ENCODE data around the gene CABYR. TPM values are rescaled to one million over a fixed set of nuclear protein-coding genes. Genes with fewer than 3 reads are reported as not detected.

The CABYR gene
- total RNA-seq, 4 donors from 2014 or later, result 1.7 to 6.7 (median 3.3) TPM

DNA sequence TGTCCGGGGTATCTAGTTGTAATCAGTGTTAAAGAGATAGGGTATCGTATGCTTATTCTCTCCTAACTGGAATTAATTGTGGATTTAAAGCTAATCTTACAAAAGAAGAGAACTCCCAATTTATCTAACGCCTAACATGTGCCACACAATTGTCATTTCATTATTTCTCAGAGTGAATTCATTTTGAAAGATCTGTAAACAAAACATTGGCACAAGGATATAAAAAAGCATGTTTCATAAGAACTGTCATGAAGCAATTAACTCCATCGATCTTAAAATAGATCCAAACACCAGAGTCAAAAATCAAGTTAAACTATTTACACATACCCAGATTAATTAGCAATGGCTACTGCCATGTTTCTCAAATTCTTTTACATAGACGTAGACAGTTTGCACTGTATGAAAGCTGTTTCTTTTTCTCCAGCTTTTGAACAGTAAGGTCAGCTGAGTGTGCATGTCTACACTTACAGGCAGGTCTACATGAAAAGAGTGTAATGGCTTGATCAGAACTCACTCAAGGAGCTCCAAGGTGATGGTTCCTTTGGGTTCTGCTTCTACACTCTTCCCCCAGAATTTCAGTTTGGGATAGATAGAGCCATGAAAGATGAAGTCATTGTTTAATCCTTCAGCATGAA, 38.8 kb downstream of the CABYR start:
- no peak overlapping the region for H3K4me3 ChIP-seq
- ATAC-seq, result no peak

GRCh38 chr18:24180048-24180447, 41.2 kb downstream of the CABYR start:
- Histone ChIP-seq H3K9me3 (no peaks in the 10 kb centered on the region), H3K27ac (no peak overlapping the region), H3K36me3 (peaks cover 0 to 39% of the 10 kb centered on the region in 2 donors), H3K4me1 (peaks cover 0 to 15% (median 0%) of the 10 kb centered on the region in 3 donors), H3K4me3 (no peak overlapping the region), H3K27me3 (no peaks in the 10 kb centered on the region)
- no peak for TF ChIP-seq POLR2A (IDR thresholded peaks at IDR 0.05)
- TF ChIP-seq, protein P1, sequence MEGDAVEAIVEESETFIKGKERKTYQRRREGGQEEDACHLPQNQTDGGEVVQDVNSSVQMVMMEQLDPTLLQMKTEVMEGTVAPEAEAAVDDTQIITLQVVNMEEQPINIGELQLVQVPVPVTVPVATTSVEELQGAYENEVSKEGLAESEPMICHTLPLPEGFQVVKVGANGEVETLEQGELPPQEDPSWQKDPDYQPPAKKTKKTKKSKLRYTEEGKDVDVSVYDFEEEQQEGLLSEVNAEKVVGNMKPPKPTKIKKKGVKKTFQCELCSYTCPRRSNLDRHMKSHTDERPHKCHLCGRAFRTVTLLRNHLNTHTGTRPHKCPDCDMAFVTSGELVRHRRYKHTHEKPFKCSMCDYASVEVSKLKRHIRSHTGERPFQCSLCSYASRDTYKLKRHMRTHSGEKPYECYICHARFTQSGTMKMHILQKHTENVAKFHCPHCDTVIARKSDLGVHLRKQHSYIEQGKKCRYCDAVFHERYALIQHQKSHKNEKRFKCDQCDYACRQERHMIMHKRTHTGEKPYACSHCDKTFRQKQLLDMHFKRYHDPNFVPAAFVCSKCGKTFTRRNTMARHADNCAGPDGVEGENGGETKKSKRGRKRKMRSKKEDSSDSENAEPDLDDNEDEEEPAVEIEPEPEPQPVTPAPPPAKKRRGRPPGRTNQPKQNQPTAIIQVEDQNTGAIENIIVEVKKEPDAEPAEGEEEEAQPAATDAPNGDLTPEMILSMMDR (IDR thresholded peaks at IDR 0.05), result no peak
- no peak for TF ChIP-seq POLR2AphosphoS5 (IDR thresholded peaks at IDR 0.05)
- no peak for TF ChIP-seq EP300 (IDR thresholded peaks at IDR 0.05)
- no peak for ATAC-seq
- 83 to 100% methylated on average over 1 of the region's 1 CpG for WGBS, 2 donors (ENCODE audit: low coverage in 1 of 2)

More for the DNA sequence above, 38.8 kb downstream of the CABYR start:
- TF ChIP-seq POLR2A (IDR thresholded peaks at IDR 0.05) (no peak), EP300 (IDR thresholded peaks at IDR 0.05) (no peak), POLR2AphosphoS5 (IDR thresholded peaks at IDR 0.05) (no peak)
- TF ChIP-seq, protein P1 (IDR thresholded peaks at IDR 0.05), result no peak
- Histone ChIP-seq H3K36me3 (peaks cover 0 to 59% of the 10 kb centered on the region in 2 donors), H3K27me3 (no peaks in the 10 kb centered on the region), H3K4me1 (peaks cover 0 to 15% (median 0%) of the 10 kb centered on the region in 3 donors), H3K9me3 (no peaks in the 10 kb centered on the region), H3K27ac (no peak overlapping the region)
- 75 to 82% methylated on average over 5 of the region's 5 CpGs for WGBS, 2 donors (ENCODE audit: low coverage in 1 of 2)

- TF ChIP-seq EP300 (IDR thresholded peaks at IDR 0.05), result no peak
- TF ChIP-seq POLR2AphosphoS5 (IDR thresholded peaks at IDR 0.05), result no peak
These were observed 42.9 kb downstream of the CABYR start for GRCh38 chr18:24181806-24182205.

DNA sequence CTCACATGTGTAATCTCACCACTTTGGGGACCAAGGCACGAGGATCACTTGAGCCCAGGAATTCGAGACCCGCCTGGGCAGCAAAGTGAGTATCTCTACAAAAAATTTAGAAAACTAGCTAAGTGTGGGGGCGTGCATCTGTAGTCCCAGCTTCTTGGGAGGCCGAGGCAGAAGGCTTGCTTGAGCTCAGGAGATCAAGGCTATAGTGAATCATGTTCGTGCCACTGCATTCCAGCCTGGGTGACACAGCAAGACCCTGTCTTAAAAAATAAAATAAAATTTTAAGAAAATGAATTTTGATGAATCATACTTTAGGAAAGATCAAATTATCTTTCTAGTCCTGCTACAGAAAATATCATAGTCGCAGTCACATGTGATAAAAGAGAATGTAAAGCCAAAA, 46.9 kb downstream of the CABYR start:
- no peaks in the 10 kb centered on the region for H3K27me3 ChIP-seq
- no peak overlapping the region for H3K27ac ChIP-seq
- H3K9me3 ChIP-seq, result no peaks in the 10 kb centered on the region
- 99 to 100% methylated on average over 4 to 7 of the region's 7 CpGs for WGBS, 2 donors (ENCODE audit: low coverage in 1 of 2)
- peaks cover 0 to 26% (median 0%) of the 10 kb centered on the region in 3 donors for H3K4me1 ChIP-seq
- no peak for TF ChIP-seq POLR2A (IDR thresholded peaks at IDR 0.05)
- TF ChIP-seq POLR2AphosphoS5 (IDR thresholded peaks at IDR 0.05), result no peak
- TF ChIP-seq EP300 (IDR thresholded peaks at IDR 0.05), result no peak
- TF ChIP-seq, protein P1 (IDR thresholded peaks at IDR 0.05), result no peak
- H3K36me3 ChIP-seq, result peaks cover 0 to 23% of the 10 kb centered on the region in 2 donors
- no peak for ATAC-seq
- no peak overlapping the region for H3K4me3 ChIP-seq

More at GRCh38 chr18:24181806-24182205, 42.9 kb downstream of the CABYR start:
- peaks cover 0 to 11% (median 0%) of the 10 kb centered on the region in 3 donors for H3K4me1 ChIP-seq
- no peaks in the 10 kb centered on the region for H3K27me3 ChIP-seq
- H3K27ac ChIP-seq, result no peak overlapping the region
- WGBS, 2 donors (ENCODE audit: low coverage in 1 of 2), result 60 to 62% methylated on average over 2 of the region's 2 CpGs
- no peak for ATAC-seq
- H3K36me3 ChIP-seq, result peaks cover 0 to 43% of the 10 kb centered on the region in 2 donors
- H3K4me3 ChIP-seq, result no peak overlapping the region
- no peaks in the 10 kb centered on the region for H3K9me3 ChIP-seq

DNA sequence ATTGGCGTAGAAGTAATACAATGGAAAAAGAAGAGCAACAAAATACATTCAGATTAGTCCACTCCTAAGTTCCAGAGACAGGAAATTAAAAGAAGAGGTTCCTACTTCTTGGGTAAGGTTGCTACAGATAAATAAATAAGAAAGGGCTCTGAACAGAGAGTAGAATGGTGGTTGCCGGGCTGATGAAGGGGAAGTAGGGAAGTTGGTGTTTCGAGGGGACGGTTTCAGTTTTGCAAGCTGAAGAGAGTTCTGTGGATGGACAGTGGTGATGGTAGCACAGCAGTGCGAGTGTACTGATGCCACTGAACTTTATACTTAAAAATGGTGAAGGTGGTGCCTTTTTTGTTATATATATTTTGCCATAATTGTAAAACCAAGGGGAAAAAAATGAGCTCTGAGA, 48.2 kb downstream of the CABYR start:
- TF ChIP-seq, protein P1 (IDR thresholded peaks at IDR 0.05), result no peak
- TF ChIP-seq POLR2A (IDR thresholded peaks at IDR 0.05) (no peak), EP300 (IDR thresholded peaks at IDR 0.05) (no peak), POLR2AphosphoS5 (IDR thresholded peaks at IDR 0.05) (no peak)
- no peak for ATAC-seq
- H3K27ac ChIP-seq, result no peak overlapping the region
- H3K4me3 ChIP-seq, result no peak overlapping the region
- H3K9me3 ChIP-seq, result no peaks in the 10 kb centered on the region
- H3K36me3 ChIP-seq, result peaks cover 0 to 14% of the 10 kb centered on the region in 2 donors
- peaks cover 0 to 31% (median 0%) of the 10 kb centered on the region in 3 donors for H3K4me1 ChIP-seq
- WGBS, 2 donors (ENCODE audit: low coverage in 1 of 2), result 89 to 90% methylated on average over 5 of the region's 5 CpGs
- no peaks in the 10 kb centered on the region for H3K27me3 ChIP-seq
